KMS-11 (cell line): Measurements from ENCODE around the gene SORD.
"Not testable (repeated sequence)": the region's sequence is repeated elsewhere in the genome, so short reads cannot be mapped to it uniquely, and the experiment has no call there.

ENCODE experiments used
- H2AFZ ChIP-seq: fragments of 200-600 bp; sonication (generic); 2 replicates; pipeline ENCODE4 v1.6.1; 2016; ENCODE audit warnings: antibody characterized with exemption, mixed run types, low read depth
- H3K27ac ChIP-seq: fragments of 200-600 bp; sonication (generic); 2 replicates; pipeline ENCODE4 v1.6.1; 2016; ENCODE audit warnings: mild to moderate bottlenecking, mixed run types
- H3K27me3 ChIP-seq: fragments of 200-600 bp; sonication (generic); 2 replicates; pipeline ENCODE4 v1.6.1; 2017; ENCODE audit warnings: mild to moderate bottlenecking, low read depth, mixed run types, moderate library complexity; ENCODE audit not compliant: insufficient read depth
- H3K36me3 ChIP-seq: fragments of 200-600 bp; sonication (generic); 2 replicates; pipeline ENCODE4 v1.6.1; 2017; ENCODE audit warnings: mild to moderate bottlenecking, mixed run types; ENCODE audit not compliant: insufficient read depth
- H3K4me1 ChIP-seq: fragments of 200-600 bp; sonication (generic); 2 replicates; pipeline ENCODE4 v1.6.1; 2016; ENCODE audit warnings: mild to moderate bottlenecking, low read depth, mixed run types; ENCODE audit not compliant: poor library complexity, severe bottlenecking
- H3K4me2 ChIP-seq: fragments of 200-600 bp; sonication (generic); 2 replicates; pipeline ENCODE4 v1.7.0; 2016; ENCODE audit warnings: mild to moderate bottlenecking, mixed run types
- H3K4me3 ChIP-seq: fragments of 200-600 bp; sonication (generic); IDR thresholded peaks from 2 replicates; pipeline ENCODE4 v1.6.1; 2017; ENCODE audit warnings: low read depth, low read length, mixed read lengths; ENCODE audit not compliant: insufficient read depth
- H3K79me2 ChIP-seq: fragments of 200-600 bp; sonication (generic); 2 replicates; pipeline ENCODE4 v1.6.1; 2016; ENCODE audit warnings: low read depth, mixed run types; ENCODE audit not compliant: insufficient read depth
- H3K9ac ChIP-seq: fragments of 200-600 bp; sonication (generic); 2 replicates; pipeline ENCODE4 v1.6.1; 2016; ENCODE audit warnings: mild to moderate bottlenecking, mixed run types
- H4K20me1 ChIP-seq: fragments of 200-600 bp; sonication (generic); 2 replicates; pipeline ENCODE4 v1.6.1; 2016; ENCODE audit warnings: mild to moderate bottlenecking, mixed run types; ENCODE audit not compliant: insufficient read depth
- CTCF ChIP-seq: fragments of 200-600 bp; sonication (generic); conservative IDR thresholded peaks from 2 replicates; pipeline ENCODE4 v1.6.1; 2017; ENCODE audit warnings: low read depth, mild to moderate bottlenecking, antibody characterized with exemption, low read length, moderate library complexity, mixed read lengths

SORD gene

GRCh38 chr15:45048794-45049631, 26.0 kb downstream of the SORD start:
- H3K4me1 ChIP-seq = no peaks in the 10 kb centered on the region
- no peaks in the 10 kb centered on the region for H3K36me3 ChIP-seq
- TF ChIP-seq CTCF = no peak
- no peak overlapping the region for H3K9ac ChIP-seq
- H3K79me2 ChIP-seq = no peaks in the 10 kb centered on the region
- H3K4me3 ChIP-seq = no peak overlapping the region
- no peaks in the 10 kb centered on the region for H4K20me1 ChIP-seq
- no peak overlapping the region for H2AFZ ChIP-seq
- no peaks in the 10 kb centered on the region for H3K27me3 ChIP-seq
- no peak overlapping the region for H3K27ac ChIP-seq
- H3K4me2 ChIP-seq = no peak overlapping the region

GRCh38 chr15:45050587-45050986, 27.6 kb downstream of the SORD start:
- Histone ChIP-seq H3K27me3 (no peaks in the 10 kb centered on the region), H3K4me2 (no peak overlapping the region), H3K36me3 (no peaks in the 10 kb centered on the region), H4K20me1 (no peaks in the 10 kb centered on the region), H3K4me3 (no peak overlapping the region), H3K27ac (no peak overlapping the region), H2AFZ (no peak overlapping the region), H3K4me1 (no peaks in the 10 kb centered on the region), H3K79me2 (no peaks in the 10 kb centered on the region), H3K9ac (no peak overlapping the region)
- no peak for TF ChIP-seq CTCF

- not testable (repeated sequence) for H3K79me2 ChIP-seq, H2AFZ ChIP-seq, H3K4me2 ChIP-seq, H4K20me1 ChIP-seq, H3K4me1 ChIP-seq, H3K36me3 ChIP-seq, H3K9ac ChIP-seq, H3K27me3 ChIP-seq, H3K27ac ChIP-seq, H3K4me3 ChIP-seq
Measured at GRCh38 chr15:45052676-45053075, 29.7 kb downstream of the SORD start.

GRCh38 chr15:45058690-45059675, 36.0 kb downstream of the SORD start:
- not testable (repeated sequence) for H3K27me3 ChIP-seq, H3K4me2 ChIP-seq, H3K79me2 ChIP-seq, H3K4me3 ChIP-seq, H4K20me1 ChIP-seq, H2AFZ ChIP-seq, H3K36me3 ChIP-seq, H3K9ac ChIP-seq
- H3K27ac ChIP-seq = peak overlapping the region; percentile 11; the same call in 1 of the 2 replicates
- H3K4me1 ChIP-seq = peaks cover 32% of the 10 kb centered on the region

GRCh38 chr15:45062301-45062700, 39.3 kb downstream of the SORD start:
- not testable (repeated sequence) for H4K20me1 ChIP-seq, H3K79me2 ChIP-seq, H3K4me3 ChIP-seq, H3K27me3 ChIP-seq, H3K36me3 ChIP-seq, H2AFZ ChIP-seq
- peak overlapping the region; percentile 81; the same call in 1 of the 2 replicates for H3K27ac ChIP-seq
- H3K4me1 ChIP-seq = peaks cover 41% of the 10 kb centered on the region
- H3K9ac ChIP-seq = 0 out of 2 replicates have a peak overlapping the region, but pooled peaks have one; percentile 43
- peak overlapping the region; percentile 56; the same call in 1 of the 2 replicates for H3K4me2 ChIP-seq
